GM12872 (cell line): ENCODE results near the gene FUT9.

ENCODE experiments used
- CTCF ChIP-seq: IDR thresholded peaks from 3 replicates; pipeline ENCODE4 v1.5.1; 2011; ENCODE audit warnings: low read depth, mild to moderate bottlenecking, low read length, moderate library complexity; ENCODE audit not compliant: insufficient read depth

Gene FUT9

GRCh38 chr6:96066376-96066775 is 50.6 kb downstream of the FUT9 start:
- TF ChIP-seq CTCF, result no peak

- TF ChIP-seq CTCF, result no peak
Observed at GRCh38 chr6:96073555-96073954, 57.8 kb downstream of the FUT9 start.

- no peak for TF ChIP-seq CTCF
Observed at GRCh38 chr6:96074006-96074405, 58.2 kb downstream of the FUT9 start.

- TF ChIP-seq CTCF, result no peak
Observed at GRCh38 chr6:96075826-96076225, 60.1 kb downstream of the FUT9 start.

GRCh38 chr6:96086745-96087144 is 71.0 kb downstream of the FUT9 start:
- no peak for TF ChIP-seq CTCF

GRCh38 chr6:96089173-96089572 is 73.4 kb downstream of the FUT9 start:
- TF ChIP-seq CTCF, result peak; percentile 44

GRCh38 chr6:96094077-96094476 is 78.3 kb downstream of the FUT9 start:
- no peak for TF ChIP-seq CTCF

GRCh38 chr6:96099069-96099468 is 83.3 kb downstream of the FUT9 start:
- TF ChIP-seq CTCF, result no peak
